ENCODE data around the gene THOC5.
"Not testable (repeated sequence)": the region's sequence is repeated elsewhere in the genome, so short reads cannot be mapped to it uniquely, and the experiment has no call there.

THOC5 gene

DNA sequence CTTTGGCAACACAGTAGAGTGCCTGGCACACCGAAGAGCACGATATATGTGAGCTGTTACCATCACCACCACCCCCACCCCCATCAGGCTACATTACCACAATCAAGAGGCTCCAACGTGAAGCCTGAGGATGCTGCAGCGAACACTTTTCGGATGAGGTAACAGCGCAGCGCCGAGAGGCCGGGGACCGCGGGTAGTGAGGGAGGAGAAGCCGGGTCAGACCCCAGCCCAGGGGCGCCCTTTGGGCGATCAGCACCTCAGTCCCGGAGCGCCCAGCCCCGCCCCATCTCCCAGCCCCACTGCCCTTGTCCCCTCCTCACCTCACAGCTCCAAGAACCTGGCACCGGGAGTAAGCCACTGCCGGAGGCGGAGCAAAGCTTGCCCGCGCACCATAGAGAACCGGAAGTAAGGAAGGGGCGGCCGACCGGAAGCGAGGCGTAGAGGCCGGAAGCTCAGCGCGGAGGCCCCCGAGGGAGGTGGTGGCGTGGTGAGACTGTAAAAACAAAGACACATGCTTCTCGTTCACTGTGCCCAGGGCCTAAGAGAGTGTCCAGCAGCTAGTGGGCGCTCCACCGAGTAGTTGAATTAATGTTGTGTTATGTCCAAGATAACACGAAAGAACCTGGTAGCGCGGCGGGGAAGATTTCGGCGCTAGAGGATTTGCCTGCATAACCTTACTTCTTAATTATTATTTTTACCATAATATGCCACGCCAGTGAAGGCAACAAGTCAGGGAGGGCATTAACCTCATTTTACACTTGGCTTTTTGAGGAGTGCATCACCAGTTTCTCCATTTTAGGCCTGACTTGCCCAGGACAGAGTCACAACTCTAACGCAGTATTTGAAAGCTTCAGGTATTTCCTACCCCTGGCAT lies at the start of gene THOC5:
Gene THOC5 (minus strand): TSS at position 407 of the 874 bp plus-strand sequence. CDS start 4,610 bp downstream, outside the sequence.
- peak; percentile 96 for DNase-seq

- DNase-seq: no peak
These were observed 45.1 kb upstream of the THOC5 start for GRCh38 chr22:29598684-29599020.

DNA sequence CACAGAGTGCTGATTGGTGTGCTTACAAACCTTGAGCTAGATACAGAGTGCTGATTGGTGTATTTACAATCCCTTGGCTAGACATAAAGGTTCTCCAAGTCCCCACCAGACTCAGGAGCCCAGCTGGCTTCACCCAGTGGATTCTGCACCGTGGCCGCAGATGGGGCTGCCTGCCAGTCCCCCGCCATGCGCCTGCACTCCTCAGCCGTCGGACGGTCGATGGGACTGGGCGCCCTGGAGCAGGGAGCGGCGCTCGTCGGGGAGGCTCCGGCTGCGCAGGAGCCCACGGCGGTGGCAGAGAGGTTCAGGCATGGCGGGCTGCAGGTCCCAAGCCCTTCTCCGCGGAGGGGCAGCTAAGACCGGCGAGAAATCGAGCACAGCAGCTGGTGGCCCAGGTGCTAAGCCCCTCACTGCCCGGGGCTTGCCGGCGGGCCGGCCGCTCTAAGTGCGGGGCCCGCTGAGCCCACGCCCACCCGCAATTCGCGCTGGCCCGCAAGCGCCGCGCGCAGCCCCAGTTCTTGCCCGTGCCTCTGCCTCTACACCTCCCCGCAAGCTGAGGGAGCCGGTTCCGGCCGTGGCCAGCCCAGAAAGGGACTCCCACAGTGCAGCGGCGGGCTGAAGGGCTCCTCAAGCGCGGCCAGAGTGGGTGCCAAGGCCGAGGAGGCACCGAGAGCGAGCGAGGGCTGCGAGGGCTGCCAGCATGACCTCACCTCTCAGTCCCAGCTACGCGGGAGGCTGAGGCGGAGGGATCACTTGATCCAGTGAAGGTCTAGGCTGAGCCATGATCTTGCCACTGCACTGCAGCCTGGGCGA lies 44.5 kb upstream of the THOC5 start:
- DNase-seq: not testable (repeated sequence)

- no peak for DNase-seq
These were observed 42.9 kb upstream of the THOC5 start for GRCh38 chr22:29596408-29596807.

GRCh38 chr22:29594447-29594846 lies 40.9 kb upstream of the THOC5 start:
- DNase-seq: not testable (repeated sequence)

- no peak for DNase-seq
These were observed 40.4 kb upstream of the THOC5 start for GRCh38 chr22:29593923-29594322.

DNA sequence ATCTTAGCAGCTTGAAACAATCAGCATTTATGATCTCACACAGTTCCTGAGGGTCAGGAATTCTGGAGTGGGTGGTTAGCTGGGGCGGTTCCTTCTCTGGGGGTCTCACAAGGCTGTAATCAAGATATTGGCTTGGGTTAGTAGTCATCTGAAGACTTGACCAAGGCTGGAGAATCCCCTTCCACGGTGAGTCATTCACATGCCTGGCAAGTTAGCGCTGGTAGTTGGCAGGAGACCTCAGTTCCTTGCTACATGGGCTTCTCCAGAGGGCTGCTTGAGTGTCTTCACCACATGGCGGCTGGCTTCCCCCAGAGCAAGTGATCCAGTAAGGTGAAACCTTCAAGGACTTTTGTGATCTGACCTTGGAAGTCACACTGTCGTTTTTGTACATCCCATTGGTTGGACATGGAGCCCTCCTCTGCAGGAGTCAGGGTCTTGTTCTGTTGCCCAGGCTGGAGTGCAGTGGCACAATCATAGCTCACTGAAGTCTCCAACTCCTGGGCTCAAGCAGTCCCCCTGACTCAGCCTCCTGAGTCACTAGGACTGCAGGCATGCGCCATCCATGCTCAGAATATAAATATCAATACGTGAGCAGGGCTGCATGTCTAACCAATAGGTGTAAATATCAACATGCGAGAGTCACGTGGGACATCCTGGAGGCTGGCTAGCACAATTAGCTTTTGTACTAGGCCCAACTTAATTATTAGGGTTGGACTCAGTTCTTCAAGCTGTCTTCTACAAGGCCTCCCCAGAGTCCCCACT lies 34.6 kb upstream of the THOC5 start:
- DNase-seq: peak; percentile 59

DNA sequence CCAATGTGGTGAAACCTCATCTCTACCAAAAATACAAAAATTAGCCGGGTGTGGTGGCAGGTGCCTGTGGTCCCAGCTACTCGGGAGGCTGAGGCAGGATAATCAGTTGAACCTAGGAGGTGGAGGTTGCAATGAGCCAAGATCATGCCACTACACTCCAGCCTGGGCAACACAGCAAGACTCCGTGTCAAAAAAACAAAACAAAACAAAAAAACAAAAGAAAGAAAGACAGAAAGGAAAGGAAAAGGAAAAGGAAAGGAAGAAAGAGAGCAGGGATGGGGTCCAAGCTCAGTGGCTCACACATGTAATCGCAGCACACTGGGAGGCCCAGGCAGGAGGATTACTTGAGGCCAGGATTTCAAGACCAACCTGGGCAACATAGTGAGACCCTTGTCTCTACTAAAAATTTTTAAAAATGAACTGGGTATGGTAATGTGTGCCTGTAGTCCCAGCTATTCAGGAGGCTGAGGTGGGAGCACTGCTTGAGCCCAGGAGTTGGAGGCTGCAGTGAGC lies 32.7 kb upstream of the THOC5 start:
- not testable (repeated sequence) for DNase-seq

- DNase-seq: no peak
These were observed 31.4 kb upstream of the THOC5 start for GRCh38 chr22:29584975-29585374.

GRCh38 chr22:29581799-29582198 lies 28.2 kb upstream of the THOC5 start:
- DNase-seq: no peak

GRCh38 chr22:29580200-29580810 lies 26.7 kb upstream of the THOC5 start:
- DNase-seq: no peak

DNA sequence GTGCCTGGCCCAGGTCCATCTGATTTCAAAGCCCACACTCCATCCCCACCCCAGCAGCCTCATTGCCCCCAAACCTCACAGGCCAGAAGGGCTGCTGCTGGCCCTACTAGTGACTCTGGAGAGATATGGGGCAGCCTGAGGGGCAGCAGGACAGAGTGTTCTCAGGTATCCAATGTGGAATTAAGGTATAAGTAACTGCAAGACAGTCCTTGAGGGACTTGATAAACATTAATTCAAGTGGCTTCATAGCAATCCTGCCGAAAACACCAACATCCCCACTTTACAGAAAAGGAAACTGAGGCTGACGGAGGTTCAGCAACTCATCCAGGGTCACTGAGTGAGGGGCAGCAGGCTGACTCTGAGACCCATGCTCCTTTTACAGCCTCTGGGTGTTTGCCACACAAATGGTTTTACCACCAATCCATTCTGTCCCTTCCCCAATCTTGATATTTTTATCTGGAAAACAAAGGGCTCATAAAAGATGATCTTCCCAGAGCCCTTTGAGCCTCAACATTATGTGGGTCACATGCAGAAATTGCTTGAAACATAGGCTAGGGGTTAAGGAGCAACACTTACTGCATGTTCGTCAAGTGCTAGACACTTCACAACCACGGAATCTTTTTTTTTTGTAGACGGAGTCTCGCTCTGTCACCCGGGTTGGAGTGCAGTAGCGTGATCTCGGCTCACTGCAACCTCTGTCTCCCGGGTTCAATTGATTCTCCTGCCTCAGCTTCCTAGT lies 25.1 kb upstream of the THOC5 start:
- no peak for DNase-seq

GRCh38 chr22:29574762-29575450 lies 21.3 kb upstream of the THOC5 start:
- DNase-seq: no peak

DNA sequence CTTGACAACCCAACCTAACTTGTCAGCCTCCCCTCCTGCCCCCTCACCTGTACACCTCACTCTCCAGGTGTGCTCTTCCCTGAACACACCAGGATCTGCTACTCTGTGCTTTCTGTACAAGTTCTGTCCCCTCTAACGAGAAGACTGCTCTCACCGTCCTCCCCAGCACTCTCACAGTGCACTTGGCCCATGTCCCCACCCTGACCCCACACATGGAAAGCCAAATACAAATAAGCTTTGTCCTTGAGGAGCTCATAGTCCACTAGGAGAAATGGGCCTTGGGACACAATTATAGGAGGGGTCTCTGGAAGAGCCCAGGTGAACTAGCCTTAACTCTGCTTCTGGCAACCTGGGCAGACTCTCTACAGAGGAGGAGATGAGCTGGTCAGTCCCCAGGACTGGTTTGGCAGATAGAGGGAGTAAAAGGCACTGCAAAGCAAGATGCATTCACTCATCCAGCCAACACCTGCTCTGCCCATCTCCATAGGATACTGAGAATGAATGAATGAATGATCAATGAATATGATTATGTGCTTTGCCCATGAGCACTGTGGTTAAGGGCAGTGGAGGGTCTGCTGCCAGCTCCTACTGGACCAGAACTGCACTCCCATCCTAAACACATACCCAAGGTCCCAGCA lies 17.5 kb upstream of the THOC5 start:
- DNase-seq: no peak

GRCh38 chr22:29570456-29570855 lies 16.9 kb upstream of the THOC5 start:
- DNase-seq: no peak

DNA sequence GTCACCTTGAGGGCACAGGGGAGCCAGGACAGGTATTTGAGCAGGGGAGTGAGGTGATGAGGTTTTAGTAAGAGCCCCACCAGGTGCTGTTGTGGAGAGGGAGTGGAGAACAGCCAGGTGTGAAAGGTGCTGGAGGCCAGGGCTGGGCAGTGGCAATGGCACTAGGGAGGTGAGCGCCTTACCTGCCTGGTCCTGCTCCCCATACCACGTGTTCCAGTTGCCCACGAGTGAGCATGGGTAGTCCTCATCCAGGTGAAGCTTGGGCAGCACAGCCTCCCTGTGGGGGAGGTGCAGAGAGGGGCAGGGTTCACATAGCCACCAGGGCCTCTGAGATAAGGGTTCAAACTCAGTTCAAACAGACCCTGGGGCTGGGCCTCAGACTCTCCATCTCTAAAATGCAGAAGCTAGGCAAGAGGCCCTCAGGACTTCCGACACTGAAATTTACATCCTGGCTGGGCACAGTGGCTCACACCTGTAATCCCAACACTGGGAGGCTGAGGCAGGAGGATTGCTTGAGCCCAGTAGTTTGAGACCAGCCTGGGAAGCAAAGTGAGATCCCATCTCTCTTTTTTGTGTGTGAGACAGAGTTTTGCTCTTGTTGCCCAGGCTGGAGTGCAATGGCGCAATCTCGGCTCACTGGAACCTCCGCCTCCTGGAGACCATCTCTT lies 15.6 kb upstream of the THOC5 start:
- DNase-seq: no peak

DNA sequence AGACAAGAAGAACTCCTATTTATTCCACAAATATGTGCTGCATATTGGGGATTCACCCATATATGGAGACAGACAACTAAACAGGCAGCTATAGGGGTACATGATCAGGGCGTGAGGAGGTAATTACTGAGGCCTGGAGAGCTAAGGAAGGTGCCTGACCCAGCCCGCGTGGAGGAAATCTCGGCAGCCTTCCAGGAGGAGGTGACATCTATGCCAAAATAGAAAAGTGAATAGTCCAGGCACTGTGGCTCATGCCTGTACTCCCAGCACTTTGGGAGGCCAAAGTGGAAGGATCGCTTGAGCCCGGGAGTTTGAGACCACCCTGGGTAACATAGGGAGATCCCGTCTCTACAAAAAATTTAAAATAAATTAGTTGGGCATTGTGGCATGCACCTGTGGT lies 13.8 kb upstream of the THOC5 start:
- DNase-seq: no peak

GRCh38 chr22:29566513-29566912 lies 13.0 kb upstream of the THOC5 start:
- not testable (repeated sequence) for DNase-seq

DNA sequence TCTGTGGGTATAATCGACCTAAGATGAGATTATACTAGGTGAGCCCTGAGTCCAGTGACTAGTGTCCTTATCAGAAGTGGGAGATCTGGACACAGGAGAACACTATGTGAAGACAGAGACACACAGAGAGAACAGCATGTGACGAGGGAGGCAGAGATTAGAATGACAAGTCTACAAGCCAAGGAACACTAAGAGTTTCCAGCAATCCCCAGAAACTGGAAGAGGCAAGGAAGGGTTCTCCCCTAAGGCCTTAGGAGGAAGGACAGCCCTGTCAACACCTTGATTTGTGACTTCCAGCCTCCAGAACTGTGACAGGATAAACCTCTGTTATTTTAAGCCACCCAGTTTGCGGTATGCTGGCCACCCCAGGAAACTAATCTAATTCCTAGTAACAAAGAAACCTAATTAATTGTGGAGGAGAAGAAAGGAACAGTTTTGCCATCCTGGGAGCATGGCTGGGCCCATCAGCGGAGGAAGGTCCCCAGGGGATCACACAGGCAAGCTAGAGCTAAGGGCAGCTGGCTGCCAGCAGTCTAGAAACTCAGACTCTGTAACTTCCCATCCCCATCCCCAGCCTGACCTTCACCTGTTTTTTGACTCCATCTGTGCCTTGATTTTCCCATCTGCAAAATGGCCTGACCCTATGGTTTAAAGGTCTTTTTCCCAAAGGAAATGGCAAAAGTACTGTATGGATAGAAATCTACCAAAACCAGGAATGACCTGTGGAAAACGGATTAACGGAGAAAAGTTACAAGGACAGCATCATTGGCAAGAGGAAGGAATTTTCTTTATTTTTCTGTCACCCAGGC lies 10.3 kb upstream of the THOC5 start:
- no peak for DNase-seq
